ENCODE measurements around the gene TNMD.

TNMD gene

GRCh38 chrX:100587861-100588260, 3.1 kb downstream of the TNMD start:
- no peak for ATAC-seq
- TF ChIP-seq ZNF8 (CRISPR knock-in tag; IDR thresholded peaks at IDR 0.05) (no peak), ZFP3 (CRISPR knock-in tag; IDR thresholded peaks at IDR 0.05) (no peak), ZFP30 (CRISPR knock-in tag; IDR thresholded peaks at IDR 0.05) (no peak), PPARA (CRISPR knock-in tag; IDR thresholded peaks at IDR 0.05; ENCODE audit: borderline replicate concordance) (no peak), PATZ1 (CRISPR knock-in tag; IDR thresholded peaks at IDR 0.05; ENCODE audit: borderline replicate concordance) (no peak), ESRRG (CRISPR knock-in tag; IDR thresholded peaks at IDR 0.05) (no peak), SNAI2 (CRISPR knock-in tag; IDR thresholded peaks at IDR 0.05) (no peak), TOX (CRISPR knock-in tag; IDR thresholded peaks at IDR 0.05; ENCODE audit: borderline replicate concordance) (no peak), CREB5 (CRISPR knock-in tag; IDR thresholded peaks at IDR 0.05; ENCODE audit: low read depth) (no peak), GLIS3 (CRISPR knock-in tag; IDR thresholded peaks at IDR 0.05) (no peak), ISL1 (CRISPR knock-in tag; IDR thresholded peaks at IDR 0.05) (no peak), CSDC2 (CRISPR knock-in tag; IDR thresholded peaks at IDR 0.05) (no peak), ZNF70 (CRISPR knock-in tag; IDR thresholded peaks at IDR 0.05) (no peak)

- ATAC-seq, result no peak
- TF ChIP-seq BACH2 (CRISPR knock-in tag; IDR thresholded peaks at IDR 0.05; ENCODE audit: borderline replicate concordance) (no peak), TCF4 (CRISPR knock-in tag; IDR thresholded peaks at IDR 0.05; ENCODE audit: borderline replicate concordance) (no peak), TOX (CRISPR knock-in tag; IDR thresholded peaks at IDR 0.05; ENCODE audit: borderline replicate concordance) (no peak), OSR1 (CRISPR knock-in tag; IDR thresholded peaks at IDR 0.05) (no peak), GLIS3 (CRISPR knock-in tag; IDR thresholded peaks at IDR 0.05) (no peak), ZFP30 (CRISPR knock-in tag; IDR thresholded peaks at IDR 0.05) (no peak), PATZ1 (CRISPR knock-in tag; IDR thresholded peaks at IDR 0.05; ENCODE audit: borderline replicate concordance) (no peak), ZC3H10 (CRISPR knock-in tag; IDR thresholded peaks at IDR 0.05) (no peak), ZNF70 (CRISPR knock-in tag; IDR thresholded peaks at IDR 0.05) (no peak), RARB (CRISPR knock-in tag; IDR thresholded peaks at IDR 0.05) (no peak), ISL1 (CRISPR knock-in tag; IDR thresholded peaks at IDR 0.05) (no peak), ARNTL (CRISPR knock-in tag; IDR thresholded peaks at IDR 0.05; ENCODE audit: borderline replicate concordance, low read depth) (no peak), POU6F1 (CRISPR knock-in tag; IDR thresholded peaks at IDR 0.05; ENCODE audit: borderline replicate concordance, low read depth) (no peak), PPARA (CRISPR knock-in tag; IDR thresholded peaks at IDR 0.05; ENCODE audit: borderline replicate concordance) (no peak), ZNF8 (CRISPR knock-in tag; IDR thresholded peaks at IDR 0.05) (no peak), ZFP3 (CRISPR knock-in tag; IDR thresholded peaks at IDR 0.05) (no peak), CREB5 (CRISPR knock-in tag; IDR thresholded peaks at IDR 0.05; ENCODE audit: low read depth) (no peak), CSDC2 (CRISPR knock-in tag; IDR thresholded peaks at IDR 0.05) (no peak), ZNF565 (CRISPR knock-in tag; conservative IDR thresholded peaks at IDR 0.05; ENCODE audit: low read depth) (no peak)
- TF ChIP-seq, protein P1, sequence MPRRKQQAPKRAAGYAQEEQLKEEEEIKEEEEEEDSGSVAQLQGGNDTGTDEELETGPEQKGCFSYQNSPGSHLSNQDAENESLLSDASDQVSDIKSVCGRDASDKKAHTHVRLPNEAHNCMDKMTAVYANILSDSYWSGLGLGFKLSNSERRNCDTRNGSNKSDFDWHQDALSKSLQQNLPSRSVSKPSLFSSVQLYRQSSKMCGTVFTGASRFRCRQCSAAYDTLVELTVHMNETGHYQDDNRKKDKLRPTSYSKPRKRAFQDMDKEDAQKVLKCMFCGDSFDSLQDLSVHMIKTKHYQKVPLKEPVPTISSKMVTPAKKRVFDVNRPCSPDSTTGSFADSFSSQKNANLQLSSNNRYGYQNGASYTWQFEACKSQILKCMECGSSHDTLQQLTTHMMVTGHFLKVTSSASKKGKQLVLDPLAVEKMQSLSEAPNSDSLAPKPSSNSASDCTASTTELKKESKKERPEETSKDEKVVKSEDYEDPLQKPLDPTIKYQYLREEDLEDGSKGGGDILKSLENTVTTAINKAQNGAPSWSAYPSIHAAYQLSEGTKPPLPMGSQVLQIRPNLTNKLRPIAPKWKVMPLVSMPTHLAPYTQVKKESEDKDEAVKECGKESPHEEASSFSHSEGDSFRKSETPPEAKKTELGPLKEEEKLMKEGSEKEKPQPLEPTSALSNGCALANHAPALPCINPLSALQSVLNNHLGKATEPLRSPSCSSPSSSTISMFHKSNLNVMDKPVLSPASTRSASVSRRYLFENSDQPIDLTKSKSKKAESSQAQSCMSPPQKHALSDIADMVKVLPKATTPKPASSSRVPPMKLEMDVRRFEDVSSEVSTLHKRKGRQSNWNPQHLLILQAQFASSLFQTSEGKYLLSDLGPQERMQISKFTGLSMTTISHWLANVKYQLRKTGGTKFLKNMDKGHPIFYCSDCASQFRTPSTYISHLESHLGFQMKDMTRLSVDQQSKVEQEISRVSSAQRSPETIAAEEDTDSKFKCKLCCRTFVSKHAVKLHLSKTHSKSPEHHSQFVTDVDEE (CRISPR knock-in tag; IDR thresholded peaks at IDR 0.05), result no peak
Measured at GRCh38 chrX:100591256-100592051, 6.7 kb downstream of the TNMD start.
